Lung microvascular endothelial cell (primary cell): ENCODE data around the gene CELA3A. TPM values are rescaled to one million over a fixed set of nuclear protein-coding genes. Genes with fewer than 3 reads are reported as not detected.

Experiments used
- DNase-seq, 2 donors: peaks; one replicate each; pipeline versions ENCODE4 v3.0.0 to v3.0.0-alpha.2; 2010; ENCODE audit warnings: low read depth in 2 of 2
- total RNA-seq: library from RNA; depleted of rRNA; stranded (reverse); fragments of >200 nt; gene quantifications from 2 replicates; pipeline ENCODE4 v1.2.1, GENCODE V29; 2014

The CELA3A gene
- total RNA-seq, 1 donor from 2014 or later: not detected

- DNase-seq: no peak
Measured at GRCh38 chr1:22050330-22050729, 48.9 kb downstream of the CELA3A start.

GRCh38 chr1:22051607-22052114, 50.2 kb downstream of the CELA3A start:
- DNase-seq: no peak

- peak; percentile 97 to 98 for DNase-seq
Measured at GRCh38 chr1:22052115-22053016, 50.9 kb downstream of the CELA3A start, which contains the start of gene CDC42. Gene CDC42 (plus strand): TSS chr1:22052709. CDS start chr1:22078479, 25,770 bp downstream.

- DNase-seq: peak; percentile 71 to 83
Measured at GRCh38 chr1:22053017-22053860, 51.8 kb downstream of the CELA3A start.

GRCh38 chr1:22053861-22054770, 52.7 kb downstream of the CELA3A start:
- DNase-seq: no peak

- no peak for DNase-seq
Measured at GRCh38 chr1:22055463-22055862, 54.0 kb downstream of the CELA3A start.

GRCh38 chr1:22056043-22056442, 54.6 kb downstream of the CELA3A start:
- DNase-seq: no peak

GRCh38 chr1:22056936-22057335, 55.5 kb downstream of the CELA3A start:
- no peak for DNase-seq

- DNase-seq: no peak
Measured at GRCh38 chr1:22057861-22058260, 56.4 kb downstream of the CELA3A start.

Other genes with a start within 250 kb of the CELA3A start
- 39.0 and 61.5 TPM in 2 replicates for gene USP48, start 218.5 kb upstream of the CELA3A start, total RNA-seq
- gene LDLRAD2, start 189.4 kb upstream of the CELA3A start, total RNA-seq: under 0.01 TPM in 1 of 2 replicates, not detected in the other
- gene HSPG2, start 64.3 kb upstream of the CELA3A start, total RNA-seq: 250 and 367 TPM in 2 replicates
- under 0.01 TPM in 1 of 2 replicates, not detected in the other for gene CELA3B, start 24.6 kb upstream of the CELA3A start, total RNA-seq
- gene CDC42, start 51.1 kb downstream of the CELA3A start, total RNA-seq: 227 and 372 TPM in 2 replicates
- gene WNT4, start 141.4 kb downstream of the CELA3A start, total RNA-seq: 0.22 and 0.40 TPM in 2 replicates